HG03354 (cell line): Measurements from ENCODE around the gene KIF6.

Experiments
- ATAC-seq: cut with Tn5 transposase; IDR thresholded peaks from one replicate; pipeline ENCODE4 v1.9.1; 2021; ENCODE audit warnings: mild to moderate bottlenecking; ENCODE audit not compliant: unreplicated experiment, poor library complexity, severe bottlenecking

Gene KIF6

GRCh38 chr6:39313526-39314272 is 411.5 kb downstream of the KIF6 start:
- ATAC-seq = no peak

GRCh38 chr6:39312912-39313525 is 412.2 kb downstream of the KIF6 start:
- no peak for ATAC-seq

GRCh38 chr6:39310542-39310941 is 414.7 kb downstream of the KIF6 start:
- ATAC-seq = no peak

- ATAC-seq = no peak
Measured at GRCh38 chr6:39309942-39310531, 415.2 kb downstream of the KIF6 start.

GRCh38 chr6:39307462-39307861 is 417.7 kb downstream of the KIF6 start:
- ATAC-seq = no peak

GRCh38 chr6:39304951-39305350 is 420.3 kb downstream of the KIF6 start:
- no peak for ATAC-seq

- ATAC-seq = no peak
Measured at GRCh38 chr6:39303425-39304153, 421.6 kb downstream of the KIF6 start.

GRCh38 chr6:39302669-39303424 is 422.4 kb downstream of the KIF6 start:
- ATAC-seq = peak; percentile 66

GRCh38 chr6:39302011-39302410 is 423.2 kb downstream of the KIF6 start:
- no peak for ATAC-seq

- no peak for ATAC-seq
Measured at GRCh38 chr6:39301606-39302005, 423.6 kb downstream of the KIF6 start.

- ATAC-seq = no peak
Measured at GRCh38 chr6:39300739-39301138, 424.5 kb downstream of the KIF6 start.

GRCh38 chr6:39298061-39298460 is 427.1 kb downstream of the KIF6 start:
- no peak for ATAC-seq

- ATAC-seq = no peak
Measured at GRCh38 chr6:39296745-39297640, 428.2 kb downstream of the KIF6 start.

- ATAC-seq = no peak
Measured at GRCh38 chr6:39295611-39296011, 429.6 kb downstream of the KIF6 start.

- ATAC-seq = no peak
Measured at GRCh38 chr6:39294899-39295298, 430.3 kb downstream of the KIF6 start.

GRCh38 chr6:39294133-39294532 is 431.1 kb downstream of the KIF6 start:
- ATAC-seq = no peak

- ATAC-seq = no peak
Measured at GRCh38 chr6:39292637-39293036, 432.6 kb downstream of the KIF6 start.

GRCh38 chr6:39289490-39289889 is 435.7 kb downstream of the KIF6 start:
- ATAC-seq = no peak

- ATAC-seq = no peak
Measured at GRCh38 chr6:39287601-39288000, 437.6 kb downstream of the KIF6 start.
